GM23338 (cell line): ENCODE measurements around the gene PARP1. TPM values are rescaled to one million over a fixed set of nuclear protein-coding genes. Genes with fewer than 3 reads are reported as not detected.
A peak's percentile ranks its signal among the peaks of the same experiment; 100 is the strongest.

ENCODE experiments used
- ATAC-seq: fragments of 200-7000 bp; cut with Tn5 transposase; 3 replicates; pipeline ENCODE4 v1.9.1; 2020
- DNase-seq: peaks from one replicate; pipeline ENCODE4 v3.0.0-alpha.2; 2015; ENCODE audit warnings: low spot score
- H2AFZ ChIP-seq: fragments of 200-600 bp; sonication (generic); 2 replicates; pipeline ENCODE4 v1.8.0; 2016; ENCODE audit warnings: antibody characterized with exemption, mild to moderate bottlenecking, moderate library complexity
- H3F3A ChIP-seq: fragments of 200-600 bp; sonication (generic); replicated peaks from 2 replicates; pipeline ENCODE4 v1.8.0; 2017; ENCODE audit warnings: antibody characterized with exemption, mixed run types, low read depth
- H3K27ac ChIP-seq: fragments of 200-600 bp; sonication (generic); 2 replicates; pipeline ENCODE4 v1.6.1; 2016; ENCODE audit warnings: low read depth
- H3K27me3 ChIP-seq: fragments of 200-600 bp; sonication (generic); 2 replicates; pipeline ENCODE4 v1.8.0; 2016; ENCODE audit warnings: mild to moderate bottlenecking, mixed run types, moderate library complexity; ENCODE audit not compliant: insufficient read depth
- H3K36me3 ChIP-seq: fragments of 200-600 bp; sonication (generic); 2 replicates; pipeline ENCODE4 v1.8.0; 2016; ENCODE audit warnings: mild to moderate bottlenecking; ENCODE audit not compliant: insufficient read depth
- H3K4me1 ChIP-seq: fragments of 200-600 bp; sonication (generic); 2 replicates; pipeline ENCODE4 v1.8.0; 2016; ENCODE audit warnings: mild to moderate bottlenecking, moderate library complexity; ENCODE audit not compliant: insufficient read depth
- H3K4me2 ChIP-seq: fragments of 200-600 bp; sonication (generic); 2 replicates; pipeline ENCODE4 v1.7.1; 2017; ENCODE audit warnings: mixed run types
- H3K4me3 ChIP-seq: fragments of 200-600 bp; sonication (generic); 2 replicates; pipeline ENCODE4 v1.6.1; 2016; ENCODE audit warnings: mixed run types
- H3K79me2 ChIP-seq: fragments of 200-600 bp; sonication (generic); replicated peaks from 2 replicates; pipeline ENCODE4 v1.8.0; 2017; ENCODE audit warnings: mild to moderate bottlenecking; ENCODE audit not compliant: insufficient read depth
- H3K9me2 ChIP-seq: fragments of 200-600 bp; sonication (generic); 2 replicates; pipeline ENCODE4 v1.8.0; 2017; ENCODE audit not compliant: insufficient read depth
- H4K20me1 ChIP-seq: fragments of 200-600 bp; sonication (generic); replicated peaks from 2 replicates; pipeline ENCODE4 v1.8.0; 2017; ENCODE audit warnings: mild to moderate bottlenecking; ENCODE audit not compliant: insufficient read depth
- H3K27ac Mint-ChIP-seq: 2 replicates; pipeline ENCODE4 v1.8.0; 2020; ENCODE audit warnings: inconsistent platforms, mild to moderate bottlenecking, moderate library complexity, mixed read lengths
- H3K27me3 Mint-ChIP-seq: 3 replicates; pipeline ENCODE4 v1.8.0; 2022; ENCODE audit warnings: low read depth, mild to moderate bottlenecking, moderate library complexity, mixed read lengths, inconsistent platforms; ENCODE audit not compliant: insufficient read depth, poor library complexity
- H3K36me3 Mint-ChIP-seq: 3 replicates; pipeline ENCODE4 v1.8.0; 2021; ENCODE audit warnings: low read depth, mild to moderate bottlenecking, inconsistent platforms, moderate library complexity, mixed read lengths
- H3K4me1 Mint-ChIP-seq: 3 replicates; pipeline ENCODE4 v1.8.0; 2020; ENCODE audit warnings: mild to moderate bottlenecking, inconsistent platforms, mixed read lengths
- H3K4me3 Mint-ChIP-seq: 3 replicates; pipeline ENCODE4 v1.8.0; 2021; ENCODE audit warnings: moderate library complexity, mild to moderate bottlenecking, inconsistent platforms, mixed read lengths
- H3K9me3 Mint-ChIP-seq: 3 replicates; pipeline ENCODE4 v1.8.0; 2020; ENCODE audit warnings: moderate library complexity, mild to moderate bottlenecking, inconsistent platforms, mixed read lengths
- CTCF ChIP-seq, 2 experiments: fragments of 200-600 bp in 1 of 2; sonication (generic) in 1 of 2; conservative IDR thresholded peaks; 2 replicates each; pipeline versions ENCODE4 v1.5.1 to v1.6.1; 2016 to 2017; ENCODE audit warnings: antibody characterized with exemption in 2 of 2, low read depth in 2 of 2, mild to moderate bottlenecking in 2 of 2, moderate library complexity in 1 of 2
- POLR2AphosphoS5 ChIP-seq: IDR thresholded peaks from 2 replicates; pipeline ENCODE4 v1.6.1; 2016; ENCODE audit warnings: antibody characterized with exemption, low read depth
- REST ChIP-seq: IDR thresholded peaks from one replicate; pipeline ENCODE4 v1.6.1; 2018; ENCODE audit warnings: antibody characterized with exemption; ENCODE audit not compliant: unreplicated experiment
- ZNF462 ChIP-seq: fragments of 250-450 bp; sonication (Bioruptor Pico); IDR thresholded peaks from 2 replicates; pipeline ENCODE4 v1.5.0; 2020; ENCODE audit warnings: mild to moderate bottlenecking, moderate library complexity
- polyA plus RNA-seq: library from polyadenylated mRNA; unstranded; fragments of >200 nt; fragmentation: Nextera tagmentation; extraction: Ambion mirVana; gene quantifications from 2 replicates; pipeline ENCODE4 v1.2.1, GENCODE V29; 2016
- total RNA-seq: library from RNA; depleted of rRNA; stranded (reverse); fragments of >200 nt; shearing (Covaris generic); gene quantifications from 2 replicates; pipeline ENCODE4 v1.2.3, GENCODE V29; 2014

The PARP1 gene
- total and polyA plus RNA-seq, 2 experiments from 2014 or later, result 877 to 1,082 TPM

GRCh38 chr1:226400519-226401354 is 7.2 kb downstream of the PARP1 start:
- Histone ChIP-seq H3K27ac (no peak overlapping the region), H3K79me2 (peaks cover 93% of the 10 kb centered on the region), H3K4me3 (no peak overlapping the region), H2AFZ (no peak overlapping the region), H4K20me1 (peaks cover 54% of the 10 kb centered on the region), H3K36me3 (peaks cover 34% of the 10 kb centered on the region), H3F3A (peaks cover 2% of the 10 kb centered on the region; the same call in 1 of the 2 replicates), H3K4me1 (peaks cover 32% of the 10 kb centered on the region), H3K9me2 (no peaks in the 10 kb centered on the region), H3K27me3 (no peaks in the 10 kb centered on the region), H3K4me2 (no peak overlapping the region)
- ATAC-seq, result no peak
- Mint-ChIP-seq H3K36me3 (peaks cover 69% of the 10 kb centered on the region), H3K27me3 (peaks cover 8% of the 10 kb centered on the region), H3K4me3 (no peak overlapping the region), H3K27ac (peak overlapping the region; percentile 36), H3K9me3 (no peaks in the 10 kb centered on the region; the same call in 2 of the 3 replicates), H3K4me1 (peaks cover 52% of the 10 kb centered on the region)
- TF ChIP-seq POLR2AphosphoS5, result no peak
- no peak for TF ChIP-seq CTCF (conservative IDR thresholded peaks at IDR 0.05; ENCODE audit: low read depth in 2 of 2)
- no peak for DNase-seq

- Mint-ChIP-seq H3K36me3 (peaks cover 91% of the 10 kb centered on the region), H3K4me3 (no peak overlapping the region), H3K4me1 (peaks cover 29% of the 10 kb centered on the region), H3K27ac (no peak overlapping the region; the same call in none of the 2 replicates), H3K27me3 (peaks cover 8% of the 10 kb centered on the region), H3K9me3 (no peaks in the 10 kb centered on the region)
- no peak overlapping the region for H2AFZ ChIP-seq
- no peak overlapping the region for H3K4me2 ChIP-seq
- no peak for DNase-seq
- peaks cover 53% of the 10 kb centered on the region for H3K36me3 ChIP-seq
- H4K20me1 ChIP-seq, result peaks cover 77% of the 10 kb centered on the region
- peak overlapping the region; percentile 65; the same call in 1 of the 2 replicates for H3K27ac ChIP-seq
- H3K4me1 ChIP-seq, result peaks cover 16% of the 10 kb centered on the region; the same call in 1 of the 2 replicates
- no peaks in the 10 kb centered on the region for H3F3A ChIP-seq
- ATAC-seq, result no peak
- no peaks in the 10 kb centered on the region for H3K27me3 ChIP-seq
- peaks cover 100% of the 10 kb centered on the region for H3K79me2 ChIP-seq
- no peak overlapping the region for H3K4me3 ChIP-seq
- H3K9me2 ChIP-seq, result no peaks in the 10 kb centered on the region
- no peak for TF ChIP-seq ZNF462 (CRISPR knock-in tag)
- no peak for TF ChIP-seq REST
These were observed 9.8 kb downstream of the PARP1 start for GRCh38 chr1:226397955-226398636.
